Epithelial cell of proximal tubule (primary cell): Measurements from ENCODE around the gene MUC6. TPM values are rescaled to one million over a fixed set of nuclear protein-coding genes. Genes with fewer than 3 reads are reported as not detected.

ENCODE experiments used
- DNase-seq: peaks from one replicate; pipeline ENCODE4 v3.0.0-alpha.2; 2011; ENCODE audit warnings: low read depth
- H3K4me3 ChIP-seq: 2 replicates; pipeline ENCODE4 v1.5.1; 2011; ENCODE audit warnings: low read depth, mild to moderate bottlenecking, low read length
- total RNA-seq: library from RNA; depleted of rRNA; stranded (reverse); fragments of >200 nt; gene quantifications from 2 replicates; pipeline ENCODE4 v1.2.3, GENCODE V29; 2015
- TF ChIP-seq, protein P1 (sequence below): conservative IDR thresholded peaks from 2 replicates; pipeline ENCODE4 v1.5.1; 2012; ENCODE audit warnings: low read depth, mild to moderate bottlenecking, low read length

MUC6 gene
- total RNA-seq, 1 donor from 2014 or later = not detected

DNA sequence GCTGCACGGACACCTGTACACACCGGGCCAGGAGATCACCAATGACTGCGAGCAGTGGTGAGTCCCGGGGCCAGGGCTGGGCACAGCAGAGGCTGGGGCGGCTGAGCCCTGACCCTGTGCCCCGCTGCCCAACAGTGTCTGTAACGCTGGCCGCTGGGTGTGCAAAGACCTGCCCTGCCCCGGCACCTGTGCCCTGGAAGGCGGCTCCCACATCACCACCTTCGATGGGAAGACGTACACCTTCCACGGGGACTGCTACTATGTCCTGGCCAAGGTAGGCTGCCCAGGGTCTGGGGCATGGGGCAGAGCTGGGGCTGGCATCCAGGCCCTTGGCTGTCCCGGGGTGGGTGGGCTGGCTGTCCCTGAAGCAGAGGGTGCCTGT, 45.8 kb upstream of the MUC6 start:
- DNase-seq = no peak
- no peak overlapping the region for H3K4me3 ChIP-seq

DNA sequence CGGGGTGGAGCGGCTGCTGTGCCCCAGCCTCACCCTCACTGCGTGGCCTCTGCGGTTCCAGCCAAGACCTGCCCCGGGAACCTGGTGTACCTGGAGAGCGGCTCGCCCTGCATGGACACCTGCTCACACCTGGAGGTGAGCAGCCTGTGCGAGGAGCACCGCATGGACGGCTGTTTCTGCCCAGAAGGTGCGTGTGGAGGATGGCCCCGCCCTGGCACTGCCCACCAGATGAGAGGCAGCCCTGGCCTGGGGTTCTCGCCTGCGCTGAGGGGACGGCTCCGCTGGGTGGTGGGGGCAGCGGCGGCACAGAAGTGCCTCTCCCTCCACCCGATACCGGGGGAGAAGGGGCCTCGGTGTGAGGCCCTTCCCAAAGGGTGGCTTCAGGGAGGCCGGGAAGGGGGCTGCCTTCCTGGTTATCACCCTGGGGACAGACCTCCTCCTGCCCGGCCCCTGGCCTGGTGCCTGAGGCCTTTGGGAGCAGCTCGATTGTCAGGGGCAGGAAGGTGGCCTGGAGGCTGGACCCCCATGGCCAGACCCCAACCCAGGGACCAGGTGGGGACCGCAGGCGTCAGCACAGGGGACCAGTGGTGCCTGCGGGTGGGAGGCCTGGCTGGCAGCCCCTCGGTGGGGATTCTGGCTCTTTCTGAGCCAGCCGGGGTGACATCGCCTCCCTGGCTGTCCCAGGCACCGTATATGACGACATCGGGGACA, 45.2 kb upstream of the MUC6 start:
- TF ChIP-seq, protein P1, sequence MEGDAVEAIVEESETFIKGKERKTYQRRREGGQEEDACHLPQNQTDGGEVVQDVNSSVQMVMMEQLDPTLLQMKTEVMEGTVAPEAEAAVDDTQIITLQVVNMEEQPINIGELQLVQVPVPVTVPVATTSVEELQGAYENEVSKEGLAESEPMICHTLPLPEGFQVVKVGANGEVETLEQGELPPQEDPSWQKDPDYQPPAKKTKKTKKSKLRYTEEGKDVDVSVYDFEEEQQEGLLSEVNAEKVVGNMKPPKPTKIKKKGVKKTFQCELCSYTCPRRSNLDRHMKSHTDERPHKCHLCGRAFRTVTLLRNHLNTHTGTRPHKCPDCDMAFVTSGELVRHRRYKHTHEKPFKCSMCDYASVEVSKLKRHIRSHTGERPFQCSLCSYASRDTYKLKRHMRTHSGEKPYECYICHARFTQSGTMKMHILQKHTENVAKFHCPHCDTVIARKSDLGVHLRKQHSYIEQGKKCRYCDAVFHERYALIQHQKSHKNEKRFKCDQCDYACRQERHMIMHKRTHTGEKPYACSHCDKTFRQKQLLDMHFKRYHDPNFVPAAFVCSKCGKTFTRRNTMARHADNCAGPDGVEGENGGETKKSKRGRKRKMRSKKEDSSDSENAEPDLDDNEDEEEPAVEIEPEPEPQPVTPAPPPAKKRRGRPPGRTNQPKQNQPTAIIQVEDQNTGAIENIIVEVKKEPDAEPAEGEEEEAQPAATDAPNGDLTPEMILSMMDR = no peak
- H3K4me3 ChIP-seq = no peak overlapping the region
- DNase-seq = no peak

More for the DNA sequence above, 45.8 kb upstream of the MUC6 start:
- TF ChIP-seq, protein P1 = no peak

DNA sequence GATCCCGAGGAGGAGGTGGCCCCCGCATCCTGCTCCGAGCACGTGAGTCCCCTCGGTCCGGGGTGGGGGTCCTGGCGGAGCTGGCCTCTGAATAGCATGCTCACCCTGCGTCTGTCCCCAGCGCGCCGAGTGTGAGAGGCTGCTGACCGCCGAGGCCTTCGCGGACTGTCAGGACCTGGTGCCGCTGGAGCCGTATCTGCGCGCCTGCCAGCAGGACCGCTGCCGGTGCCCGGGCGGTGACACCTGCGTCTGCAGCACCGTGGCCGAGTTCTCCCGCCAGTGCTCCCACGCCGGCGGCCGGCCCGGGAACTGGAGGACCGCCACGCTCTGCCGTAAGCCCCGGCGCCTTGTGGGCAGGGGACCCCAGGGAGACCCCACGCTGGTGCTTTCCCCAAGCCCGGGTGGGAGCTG, 41.7 kb upstream of the MUC6 start:
- DNase-seq = no peak
- TF ChIP-seq, protein P1 = no peak
- H3K4me3 ChIP-seq = no peak overlapping the region

DNA sequence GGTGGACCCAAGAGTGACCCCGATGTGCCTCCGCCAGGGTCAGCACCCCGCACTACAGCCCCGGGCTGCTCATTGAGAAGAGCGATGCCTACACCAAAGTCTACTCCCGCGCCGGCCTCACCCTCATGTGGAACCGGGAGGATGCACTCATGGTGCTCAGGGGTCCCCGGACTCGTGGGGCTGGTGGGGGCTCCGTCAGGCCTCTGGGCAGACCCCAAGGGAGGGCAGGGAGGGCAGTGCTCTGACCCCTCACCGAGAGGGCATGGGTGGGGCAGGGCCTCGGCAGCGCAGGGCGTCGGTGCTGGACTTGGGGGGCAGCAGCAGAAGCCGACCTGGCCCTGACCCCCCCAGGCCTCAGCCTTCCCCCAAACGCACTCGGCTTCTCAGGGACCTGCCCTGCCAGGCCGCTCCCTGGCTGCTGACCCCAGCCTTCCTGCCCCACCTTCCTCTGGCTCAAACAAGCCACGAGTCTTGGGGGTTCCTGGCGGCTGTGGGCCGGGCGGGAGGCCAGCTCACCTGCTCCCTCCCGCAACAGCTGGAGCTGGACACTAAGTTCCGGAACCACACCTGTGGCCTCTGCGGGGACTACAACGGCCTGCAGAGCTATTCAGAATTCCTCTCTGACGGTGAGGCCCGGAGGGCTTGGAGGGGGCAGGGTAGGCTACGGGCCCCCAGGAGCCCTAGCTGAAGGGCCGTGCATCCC, 41.0 kb upstream of the MUC6 start:
- no peak for DNase-seq
- TF ChIP-seq, protein P1 = no peak
- H3K4me3 ChIP-seq = no peak overlapping the region

DNA sequence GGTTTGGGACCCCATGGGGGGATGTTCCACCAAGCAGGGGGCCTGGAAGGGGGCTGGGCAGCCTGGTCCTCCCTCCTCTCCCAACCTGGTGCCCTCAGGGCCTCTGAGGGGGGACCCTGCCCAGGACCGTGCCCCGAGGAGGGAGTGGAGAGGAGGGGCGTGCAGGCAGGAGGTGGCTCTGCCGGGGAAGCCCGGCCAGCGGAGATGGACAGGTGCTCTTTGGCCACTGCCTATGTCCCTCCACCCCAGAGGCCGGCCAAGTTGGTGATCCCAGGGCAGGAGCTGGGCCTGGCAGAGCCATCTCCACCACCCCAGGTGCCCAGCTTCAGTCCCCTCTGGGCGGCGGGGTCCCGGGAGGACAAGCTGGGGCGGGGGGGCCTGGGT, 40.5 kb upstream of the MUC6 start:
- no peak overlapping the region for H3K4me3 ChIP-seq
- TF ChIP-seq, protein P1 = no peak
- no peak for DNase-seq

DNA sequence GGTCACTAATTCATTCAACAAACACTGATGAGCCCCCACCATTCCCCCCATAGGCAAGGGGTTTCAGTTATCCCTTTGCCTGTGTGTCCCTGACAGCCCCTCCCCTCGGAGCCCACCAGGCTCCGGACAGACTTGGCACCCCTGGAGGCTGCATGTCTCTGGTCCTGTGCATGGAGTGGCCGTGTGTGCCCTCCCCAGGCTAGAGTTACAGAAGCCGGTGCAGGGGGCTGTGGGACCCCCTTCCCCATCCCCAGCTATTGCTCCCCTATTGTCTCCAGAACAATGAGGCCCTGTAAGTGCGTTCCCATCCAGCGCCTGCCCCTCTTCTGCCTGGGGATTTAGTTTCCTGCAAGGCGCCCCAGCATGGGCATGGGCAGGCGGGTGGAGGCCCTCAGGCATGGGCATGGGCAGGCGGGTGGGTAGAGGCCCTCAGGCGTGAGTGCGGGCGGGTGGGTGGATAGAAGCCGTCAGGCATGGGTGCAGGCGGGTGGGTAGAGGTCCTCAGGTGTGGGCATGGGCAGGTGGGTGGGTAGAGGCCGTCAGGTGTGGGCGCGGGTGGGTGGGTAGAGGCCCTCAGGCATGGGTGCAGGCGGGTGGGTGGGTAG, 39.6 kb upstream of the MUC6 start:
- no peak for DNase-seq
- no peak overlapping the region for H3K4me3 ChIP-seq
- TF ChIP-seq, protein P1 = no peak
